Neural crest cell (in vitro differentiated cells): Measurements from ENCODE around the gene CSRP1. TPM values are rescaled to one million over a fixed set of nuclear protein-coding genes. Genes with fewer than 3 reads are reported as not detected.
"Not testable (repeated sequence)": the region's sequence is repeated elsewhere in the genome, so short reads cannot be mapped to it uniquely, and the experiment has no call there.

Experiments used
- DNase-seq: peaks from one replicate; pipeline ENCODE4 v3.0.0; 2021; ENCODE audit warnings: low read depth, mixed read lengths, low spot score
- H3K27ac Mint-ChIP-seq: one replicate; pipeline ENCODE4 v1.8.0; 2021; ENCODE audit warnings: mild to moderate bottlenecking, mixed read lengths; ENCODE audit not compliant: unreplicated experiment
- H3K27me3 Mint-ChIP-seq: 2 replicates; pipeline ENCODE4 v1.8.0; 2021; ENCODE audit warnings: low read depth, mild to moderate bottlenecking, mixed read lengths
- H3K36me3 Mint-ChIP-seq: 2 replicates; pipeline ENCODE4 v1.8.0; 2021; ENCODE audit warnings: low read depth, mild to moderate bottlenecking, mixed read lengths
- H3K4me1 Mint-ChIP-seq: 2 replicates; pipeline ENCODE4 v1.8.0; 2021; ENCODE audit warnings: mixed read lengths
- H3K4me3 Mint-ChIP-seq: one replicate; pipeline ENCODE4 v1.8.0; 2021; ENCODE audit warnings: mild to moderate bottlenecking, mixed read lengths
- H3K9me3 Mint-ChIP-seq: 2 replicates; pipeline ENCODE4 v1.8.0; 2021; ENCODE audit warnings: mixed read lengths
- CTCF ChIP-seq: fragments of 200-600 bp; sonication (generic); conservative IDR thresholded peaks from 2 replicates; pipeline ENCODE4 v1.5.0; 2021; ENCODE audit warnings: antibody characterized with exemption, mild to moderate bottlenecking
- total RNA-seq: library from RNA; stranded (reverse); gene quantifications from 2 replicates; pipeline ENCODE4 v1.2.1, GENCODE V29; 2021

Gene CSRP1
- total RNA-seq, 1 donor from 2014 or later, result 1.5 TPM

GRCh38 chr1:201479201-201479730 lies 27.7 kb downstream of the CSRP1 start:
- peaks cover 67% of the 10 kb centered on the region for H3K27me3 Mint-ChIP-seq
- no peak for TF ChIP-seq CTCF
- no peaks in the 10 kb centered on the region for H3K36me3 Mint-ChIP-seq
- H3K27ac Mint-ChIP-seq, result no peak overlapping the region
- DNase-seq, result no peak
- peaks cover 32% of the 10 kb centered on the region for H3K4me1 Mint-ChIP-seq
- no peaks in the 10 kb centered on the region for H3K9me3 Mint-ChIP-seq
- no peak overlapping the region for H3K4me3 Mint-ChIP-seq

- Mint-ChIP-seq H3K4me1 (peaks cover 32% of the 10 kb centered on the region), H3K27me3 (peaks cover 70% of the 10 kb centered on the region)
- DNase-seq, H3K4me3 Mint-ChIP-seq, H3K9me3 Mint-ChIP-seq, H3K36me3 Mint-ChIP-seq, H3K27ac Mint-ChIP-seq: not testable (repeated sequence)
Observed at GRCh38 chr1:201478666-201479065, 28.3 kb downstream of the CSRP1 start.

GRCh38 chr1:201476670-201477344 lies 30.1 kb downstream of the CSRP1 start:
- H3K27ac Mint-ChIP-seq, result no peak overlapping the region
- no peak for DNase-seq

GRCh38 chr1:201475915-201476669 lies 30.8 kb downstream of the CSRP1 start:
- Mint-ChIP-seq H3K27ac (no peak overlapping the region), H3K9me3 (no peaks in the 10 kb centered on the region), H3K4me3 (no peak overlapping the region), H3K4me1 (peaks cover 25% of the 10 kb centered on the region), H3K27me3 (peaks cover 64% of the 10 kb centered on the region), H3K36me3 (no peaks in the 10 kb centered on the region)
- no peak for DNase-seq
- no peak for TF ChIP-seq CTCF

More at GRCh38 chr1:201476670-201477344, 30.1 kb downstream of the CSRP1 start:
- peaks cover 27% of the 10 kb centered on the region for H3K4me1 Mint-ChIP-seq
- no peak for TF ChIP-seq CTCF
- H3K4me3 Mint-ChIP-seq, result no peak overlapping the region
- peaks cover 64% of the 10 kb centered on the region for H3K27me3 Mint-ChIP-seq
- H3K9me3 Mint-ChIP-seq, result no peaks in the 10 kb centered on the region
- no peaks in the 10 kb centered on the region for H3K36me3 Mint-ChIP-seq

GRCh38 chr1:201475130-201475529 lies 31.8 kb downstream of the CSRP1 start:
- no peak for TF ChIP-seq CTCF
- H3K4me1 Mint-ChIP-seq, result peaks cover 22% of the 10 kb centered on the region
- H3K36me3 Mint-ChIP-seq, result no peaks in the 10 kb centered on the region
- H3K27ac Mint-ChIP-seq, result no peak overlapping the region
- no peak overlapping the region for H3K4me3 Mint-ChIP-seq
- no peaks in the 10 kb centered on the region for H3K9me3 Mint-ChIP-seq
- peaks cover 64% of the 10 kb centered on the region for H3K27me3 Mint-ChIP-seq
- DNase-seq, result no peak

GRCh38 chr1:201473296-201473695 lies 33.6 kb downstream of the CSRP1 start:
- H3K9me3 Mint-ChIP-seq, result no peaks in the 10 kb centered on the region
- H3K36me3 Mint-ChIP-seq, result no peaks in the 10 kb centered on the region
- H3K4me1 Mint-ChIP-seq, result peaks cover 34% of the 10 kb centered on the region
- TF ChIP-seq CTCF, result no peak
- no peak overlapping the region for H3K4me3 Mint-ChIP-seq
- no peak overlapping the region for H3K27ac Mint-ChIP-seq
- H3K27me3 Mint-ChIP-seq, result peaks cover 59% of the 10 kb centered on the region
- no peak for DNase-seq

- H3K27ac Mint-ChIP-seq, H3K36me3 Mint-ChIP-seq, H3K9me3 Mint-ChIP-seq, DNase-seq: not testable (repeated sequence)
- Mint-ChIP-seq H3K4me1 (peaks cover 34% of the 10 kb centered on the region), H3K27me3 (peaks cover 58% of the 10 kb centered on the region), H3K4me3 (peak overlapping the region; percentile 6)
Observed at GRCh38 chr1:201472321-201472720, 34.6 kb downstream of the CSRP1 start.
